ENCODE results near the gene CAVIN2.

CAVIN2 gene, protein sequence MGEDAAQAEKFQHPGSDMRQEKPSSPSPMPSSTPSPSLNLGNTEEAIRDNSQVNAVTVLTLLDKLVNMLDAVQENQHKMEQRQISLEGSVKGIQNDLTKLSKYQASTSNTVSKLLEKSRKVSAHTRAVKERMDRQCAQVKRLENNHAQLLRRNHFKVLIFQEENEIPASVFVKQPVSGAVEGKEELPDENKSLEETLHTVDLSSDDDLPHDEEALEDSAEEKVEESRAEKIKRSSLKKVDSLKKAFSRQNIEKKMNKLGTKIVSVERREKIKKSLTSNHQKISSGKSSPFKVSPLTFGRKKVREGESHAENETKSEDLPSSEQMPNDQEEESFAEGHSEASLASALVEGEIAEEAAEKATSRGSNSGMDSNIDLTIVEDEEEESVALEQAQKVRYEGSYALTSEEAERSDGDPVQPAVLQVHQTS

DNA sequence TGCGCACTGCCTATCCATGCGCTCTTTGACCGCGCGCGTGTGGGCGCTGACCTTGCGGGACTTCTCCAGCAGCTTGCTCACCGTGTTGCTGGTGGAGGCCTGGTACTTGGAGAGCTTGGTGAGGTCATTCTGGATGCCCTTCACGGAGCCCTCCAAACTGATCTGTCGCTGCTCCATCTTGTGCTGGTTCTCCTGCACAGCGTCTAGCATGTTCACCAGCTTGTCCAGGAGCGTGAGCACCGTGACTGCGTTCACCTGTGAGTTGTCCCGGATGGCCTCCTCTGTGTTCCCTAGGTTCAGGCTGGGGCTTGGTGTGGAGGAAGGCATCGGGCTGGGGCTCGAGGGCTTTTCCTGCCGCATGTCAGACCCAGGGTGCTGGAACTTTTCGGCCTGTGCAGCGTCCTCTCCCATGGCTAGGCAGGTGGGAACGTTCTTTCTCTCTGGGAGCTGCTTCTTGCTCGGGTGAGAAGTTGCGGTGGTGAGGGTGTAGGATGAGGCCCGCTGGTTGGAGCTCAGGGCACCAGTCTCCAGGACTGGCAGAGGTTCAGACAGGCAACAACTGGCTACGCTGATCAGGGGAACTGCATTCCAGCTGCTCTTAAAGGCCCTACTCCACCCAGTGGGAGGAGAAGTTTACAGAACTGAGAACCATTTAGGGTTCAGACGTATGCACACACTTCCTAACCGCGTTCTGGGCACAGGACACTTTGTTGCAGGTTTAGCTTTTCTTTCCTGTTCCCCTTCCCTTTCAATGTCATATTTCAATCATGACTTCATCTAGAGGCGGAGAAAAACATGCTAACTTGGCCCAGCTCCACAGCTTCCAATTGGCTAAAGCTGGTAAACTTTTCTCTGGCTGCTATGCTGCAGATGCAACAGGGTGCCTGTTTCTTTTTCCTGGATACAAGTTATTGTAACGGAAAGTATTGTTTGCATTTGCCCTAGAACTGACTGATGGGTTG, at the start of gene CAVIN2:
Gene CAVIN2, minus strand, starts transcription at position 574 of the 962 bp plus-strand sequence. Its CDS starts 163 bp downstream, at position 411.
- DNase-seq (ENCODE audit: low read depth, low spot score): no peak

DNA sequence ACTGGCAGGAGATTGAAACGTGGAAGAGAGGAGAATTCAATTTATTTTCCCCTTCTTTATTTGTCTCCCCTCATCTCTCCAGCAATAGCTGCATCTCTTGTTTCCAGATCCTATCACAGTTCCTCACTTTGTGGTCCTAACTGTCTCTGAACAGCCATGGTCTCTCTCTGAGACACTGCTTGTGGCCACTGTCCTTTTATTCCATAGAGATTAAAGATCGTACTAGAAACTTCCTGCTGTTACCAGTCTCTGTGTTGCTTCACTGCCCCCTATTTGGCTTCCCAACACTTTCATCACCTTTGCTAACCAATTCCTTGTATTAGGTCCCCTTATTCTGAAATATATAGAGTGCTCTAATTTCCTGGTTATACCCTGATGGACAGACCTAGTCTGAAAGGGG, 48.9 kb upstream of the CAVIN2 start:
- DNase-seq (ENCODE audit: low read depth, low spot score): no peak

DNA sequence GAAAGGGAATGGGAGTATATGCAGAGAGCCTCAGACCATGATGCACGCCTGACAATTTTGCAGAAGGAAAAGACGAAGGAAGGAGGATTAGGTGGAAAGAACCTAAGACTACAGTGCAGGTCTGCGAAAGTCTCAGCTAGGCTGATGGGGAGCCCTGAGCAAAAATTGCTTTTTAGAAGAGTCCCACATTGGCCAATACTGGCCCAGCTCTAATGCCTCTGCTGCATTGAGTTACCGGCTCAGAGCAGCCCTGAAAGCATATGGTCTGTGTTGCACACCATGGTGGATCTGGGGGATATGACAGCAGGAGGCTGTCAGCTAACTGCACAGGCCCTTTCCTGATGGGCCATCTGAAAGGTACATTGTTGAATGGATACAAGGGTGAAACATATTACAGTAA, 48.3 kb upstream of the CAVIN2 start:
- DNase-seq (ENCODE audit: low read depth, low spot score): no peak

DNA sequence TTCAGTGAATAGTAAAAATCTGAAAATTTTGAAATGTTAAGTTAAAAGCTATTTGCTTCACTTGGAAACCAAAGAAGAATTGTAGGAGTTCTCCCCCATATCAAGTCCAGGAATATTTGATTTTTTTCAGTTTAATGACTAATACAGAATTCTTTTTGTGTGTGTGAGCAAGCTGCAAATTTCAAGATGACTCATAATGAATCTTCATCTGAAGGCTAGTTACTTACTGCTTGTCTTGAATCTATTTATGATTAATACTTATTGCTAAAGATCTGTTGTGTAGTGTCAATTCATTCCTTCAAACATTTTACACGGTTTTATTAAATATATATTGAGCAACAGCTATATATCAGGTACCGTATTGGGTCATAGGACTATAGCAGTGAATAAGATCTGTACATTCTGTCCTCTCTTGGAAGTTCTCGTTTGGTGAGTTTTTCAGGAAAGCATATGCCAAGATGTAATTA, 47.8 kb upstream of the CAVIN2 start:
- DNase-seq (ENCODE audit: low read depth, low spot score): no peak

DNA sequence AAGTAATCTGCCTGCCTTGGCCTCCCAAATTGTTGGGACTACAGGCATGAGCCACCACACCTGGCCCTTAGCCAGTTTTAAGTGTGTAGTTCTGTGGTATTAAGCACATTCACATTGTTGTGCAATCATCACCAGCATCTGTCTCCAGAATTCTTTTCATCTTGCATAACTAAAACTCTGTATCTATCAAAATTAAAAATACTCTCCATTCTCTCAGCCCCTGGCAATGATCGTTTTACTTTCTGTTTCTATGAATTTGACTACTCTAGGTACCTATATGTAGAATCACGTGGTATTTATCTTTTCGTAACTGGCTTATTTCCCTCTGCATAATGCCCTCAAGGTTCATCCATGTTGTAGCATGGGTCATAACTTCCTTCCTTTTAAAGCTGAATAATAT, 45.5 kb upstream of the CAVIN2 start:
- DNase-seq (ENCODE audit: low read depth, low spot score): no peak

DNA sequence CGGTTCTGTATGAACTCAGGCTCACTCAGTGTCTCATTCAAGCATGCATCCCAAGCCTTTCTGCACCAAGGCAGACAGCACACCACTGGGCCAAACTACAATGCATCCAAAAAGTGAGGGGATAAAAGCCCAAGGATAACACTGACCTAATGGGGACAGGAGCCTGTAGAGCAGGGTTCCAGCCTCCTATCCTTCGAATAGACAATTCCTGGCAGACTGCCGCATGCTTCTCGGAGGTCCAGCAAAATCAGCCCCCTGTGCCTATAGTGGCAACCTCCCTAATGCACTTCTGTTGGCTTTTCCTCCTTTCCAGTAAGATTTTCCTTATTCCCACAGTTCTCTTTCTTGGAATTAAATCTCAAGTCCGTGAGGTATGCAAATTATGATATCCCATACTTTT, 44.8 kb upstream of the CAVIN2 start:
- no peak for DNase-seq (ENCODE audit: low read depth, low spot score)

DNA sequence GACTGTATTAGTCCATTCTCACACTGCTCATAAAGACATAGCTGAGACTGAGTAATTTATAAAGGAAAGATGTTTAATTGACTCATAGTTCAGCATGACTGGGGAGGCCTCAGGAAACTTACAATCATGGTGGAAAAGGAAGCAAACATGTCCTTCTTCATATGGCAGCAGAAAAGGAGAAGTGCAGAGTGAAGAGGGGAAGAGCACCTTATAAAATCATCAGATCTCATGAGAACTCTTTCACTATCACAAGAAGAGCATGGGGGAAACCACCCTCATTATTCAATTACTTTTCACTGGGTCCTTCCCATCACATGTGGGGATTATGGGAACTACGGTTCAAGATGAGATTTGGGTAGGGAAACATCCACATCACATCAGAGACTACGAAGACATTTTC, 43.0 kb upstream of the CAVIN2 start:
- DNase-seq (ENCODE audit: low read depth, low spot score): no peak

DNA sequence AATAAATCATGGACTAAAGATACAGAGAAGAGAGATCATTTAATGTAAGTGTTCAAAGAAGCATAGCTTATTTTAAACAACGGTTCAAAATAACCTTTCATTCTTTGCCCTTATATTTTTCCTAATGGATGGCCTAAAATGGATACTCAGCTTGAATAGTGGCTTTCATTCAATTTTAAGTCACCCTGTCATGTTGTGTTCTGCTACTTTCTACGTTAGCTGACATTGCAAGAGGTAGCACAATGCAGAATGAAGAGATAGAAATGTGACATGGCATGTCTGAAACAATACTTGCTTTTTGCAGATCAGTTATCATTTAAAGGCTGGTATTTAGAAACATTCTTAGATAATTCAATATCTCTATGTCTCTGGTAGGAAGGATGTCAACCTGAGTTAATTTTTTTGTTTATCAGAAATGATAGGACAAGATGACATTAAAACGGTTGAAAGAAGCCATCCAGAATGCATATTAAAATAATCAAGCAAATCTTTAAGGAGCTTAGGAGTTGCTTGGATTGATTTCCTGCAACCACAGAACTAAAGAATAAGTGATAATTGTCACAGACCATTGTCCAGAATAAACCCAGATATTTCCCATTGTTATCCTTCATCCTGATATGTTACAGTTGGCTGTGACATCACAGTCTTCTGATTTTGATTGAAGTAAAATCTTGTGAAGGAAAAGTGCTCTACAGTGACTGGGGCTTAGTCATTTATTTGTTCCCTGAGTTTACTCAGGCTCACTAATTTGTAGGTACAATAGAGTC, 41.7 kb upstream of the CAVIN2 start:
- no peak for DNase-seq (ENCODE audit: low read depth, low spot score)

DNA sequence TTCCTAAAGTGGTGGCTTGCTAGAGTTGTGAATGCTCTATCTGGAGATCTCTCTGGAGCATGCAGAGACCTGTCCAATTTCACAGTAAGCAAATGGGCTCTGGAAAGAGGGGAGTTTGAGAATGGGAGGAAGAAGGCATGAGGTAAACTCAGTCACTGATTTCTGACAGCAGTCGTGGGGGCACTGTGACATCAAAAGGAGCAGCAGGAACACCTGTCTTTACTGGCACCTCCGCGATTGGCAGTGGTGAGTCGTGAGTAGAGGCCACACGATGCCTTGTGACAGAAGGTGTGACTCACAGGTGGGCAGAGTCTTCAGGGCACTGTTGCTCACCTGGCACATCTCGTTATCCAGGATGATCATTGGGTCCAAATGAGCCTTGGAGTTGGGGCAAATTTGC, 38.8 kb upstream of the CAVIN2 start:
- no peak for DNase-seq (ENCODE audit: low read depth, low spot score)

DNA sequence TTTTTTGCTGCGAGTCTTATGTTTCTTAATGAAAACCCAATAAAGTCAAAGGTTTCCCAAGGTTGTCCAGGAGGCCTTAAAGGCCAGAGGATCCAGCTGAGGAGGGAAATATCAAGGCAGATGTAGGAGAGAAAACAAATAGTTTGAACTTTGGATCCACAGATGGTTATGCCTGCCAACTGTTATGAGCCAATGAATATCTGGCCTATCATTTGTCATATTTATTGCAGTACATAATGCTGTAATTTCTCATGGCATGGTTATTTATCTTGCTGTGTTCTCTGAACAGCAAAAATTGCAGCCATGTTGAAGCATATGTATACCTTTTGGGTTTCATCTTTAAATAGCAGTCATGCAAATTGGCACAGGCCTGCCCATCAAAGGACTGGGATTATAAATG, 38.2 kb upstream of the CAVIN2 start:
- DNase-seq (ENCODE audit: low read depth, low spot score): no peak

DNA sequence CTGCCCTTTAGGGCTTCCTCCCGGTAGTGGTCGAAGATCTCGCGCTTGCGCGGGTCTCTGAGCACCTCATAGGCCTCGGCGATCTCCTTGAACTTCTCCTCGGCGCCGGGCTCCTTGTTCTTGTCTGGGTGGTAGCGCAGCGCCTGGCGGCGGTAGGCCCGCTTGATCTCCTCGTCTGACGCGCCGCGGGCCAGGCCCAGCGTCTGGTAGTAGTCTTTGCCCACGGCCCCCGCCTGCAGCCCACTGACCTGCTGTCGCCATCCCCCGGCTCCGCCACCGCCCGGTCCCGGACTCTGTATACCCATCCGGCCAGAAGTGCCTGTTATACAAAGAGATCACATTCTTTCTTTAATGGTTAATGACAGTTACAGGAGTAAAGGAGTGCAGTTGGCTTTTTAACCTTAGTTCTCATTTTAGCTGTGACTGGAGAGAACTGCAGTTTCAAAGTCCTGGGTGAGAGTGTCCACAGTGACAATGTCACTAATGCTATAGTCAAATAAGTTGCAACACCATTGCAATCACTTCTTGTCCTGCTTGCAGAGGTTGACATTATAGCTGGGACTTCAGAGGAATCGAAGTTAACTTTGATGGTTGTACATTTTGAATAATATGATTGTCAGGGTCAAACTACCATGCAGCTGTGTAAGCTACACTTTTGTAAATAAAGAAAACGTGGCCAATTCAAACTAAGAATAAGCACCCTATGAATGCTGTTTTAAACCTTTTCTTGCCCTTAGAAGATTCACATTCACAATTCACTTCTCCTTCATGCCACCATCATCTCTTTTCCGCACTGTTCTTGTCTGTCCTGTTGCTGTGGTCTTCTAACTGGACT, 35.3 kb upstream of the CAVIN2 start:
- no peak for DNase-seq (ENCODE audit: low read depth, low spot score)

DNA sequence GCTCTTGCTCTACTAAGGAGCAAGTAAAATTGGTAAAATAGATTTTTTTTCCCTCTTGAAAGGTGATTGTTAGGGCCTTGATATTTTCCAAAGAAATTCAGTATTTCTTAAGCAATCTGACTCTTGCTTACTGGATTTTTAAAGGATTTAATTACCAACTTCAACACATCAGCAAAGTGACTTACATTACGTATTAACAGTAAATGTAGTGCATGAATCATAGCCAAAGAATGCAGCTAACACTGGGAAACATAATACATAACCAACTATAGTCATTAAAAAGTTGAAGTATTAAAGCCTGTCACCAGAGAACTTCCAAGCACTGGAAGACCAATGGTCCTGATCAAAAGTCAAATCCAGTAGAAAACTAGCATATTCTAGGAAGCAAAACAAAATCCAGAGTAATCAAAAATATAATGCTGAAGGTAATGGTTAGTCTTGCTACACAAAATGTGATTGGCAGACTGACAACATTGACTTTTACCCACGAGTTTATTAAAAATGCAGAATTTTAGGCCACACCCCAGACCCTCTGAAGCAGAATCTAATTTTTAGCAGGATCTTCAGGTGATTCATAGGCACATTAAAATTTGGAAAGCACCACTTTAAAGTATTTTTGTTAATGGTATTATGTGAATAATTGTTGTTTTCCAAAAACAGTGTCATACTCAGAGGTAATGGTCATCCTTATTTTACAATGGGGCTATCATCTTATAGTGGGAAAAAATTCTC, 31.8 kb upstream of the CAVIN2 start:
- no peak for DNase-seq (ENCODE audit: low read depth, low spot score)

DNA sequence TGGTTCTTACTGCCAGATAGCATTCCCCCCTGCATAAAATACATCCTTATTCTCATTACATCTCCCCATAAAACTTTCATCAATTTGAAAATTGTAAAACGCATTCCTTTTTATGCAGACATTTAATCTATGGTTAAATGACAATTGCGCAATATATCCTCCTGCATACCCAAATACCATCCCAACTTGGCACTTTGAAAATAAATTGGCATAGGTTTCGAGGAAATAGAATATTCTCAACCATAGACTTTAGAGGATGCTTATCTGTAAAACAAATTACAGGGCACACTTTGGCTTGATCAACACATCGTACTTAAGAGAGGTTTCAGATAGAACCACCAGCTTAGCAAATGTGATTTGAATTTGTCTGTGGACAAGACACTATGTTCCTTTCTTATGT, 31.0 kb upstream of the CAVIN2 start:
- DNase-seq (ENCODE audit: low read depth, low spot score): no peak

DNA sequence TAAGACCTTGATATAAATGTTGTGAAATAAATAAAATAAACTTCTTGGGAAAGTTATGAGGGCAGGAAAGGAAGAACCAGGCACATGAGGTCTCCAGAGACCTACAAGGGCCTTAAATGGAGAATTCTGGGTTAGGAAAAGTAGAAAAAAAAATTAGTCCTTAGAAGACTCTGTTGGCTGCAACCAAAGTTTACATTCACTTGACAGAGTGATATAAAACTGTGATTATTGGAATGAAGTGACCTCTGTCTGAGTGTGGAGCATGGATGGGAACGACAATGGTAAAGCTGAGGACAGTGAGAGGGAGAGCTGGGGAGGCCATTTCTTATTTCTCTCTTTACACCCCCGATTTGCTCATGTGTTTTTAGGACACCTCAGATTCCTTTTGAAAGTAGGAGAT, 29.0 kb upstream of the CAVIN2 start:
- DNase-seq (ENCODE audit: low read depth, low spot score): no peak

DNA sequence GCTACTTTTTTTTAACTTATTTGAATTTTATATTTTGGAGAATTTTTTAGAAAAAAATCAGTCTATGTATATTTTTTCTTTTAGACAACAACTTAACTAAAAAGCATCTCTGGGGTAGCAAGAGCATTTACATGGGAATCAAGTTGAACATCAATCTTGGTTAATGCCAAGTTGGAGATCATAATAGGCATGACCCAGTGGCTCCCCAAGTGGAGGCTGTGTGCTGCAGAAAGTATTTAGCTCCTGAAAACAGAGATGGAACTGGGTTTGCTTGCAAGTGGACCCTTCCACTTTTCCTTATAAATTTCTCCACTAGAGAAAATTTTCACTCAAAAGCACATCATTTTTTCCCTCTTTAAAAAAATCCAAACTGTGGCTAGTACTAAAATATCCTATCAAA, 23.9 kb upstream of the CAVIN2 start:
- no peak for DNase-seq (ENCODE audit: low read depth, low spot score)

DNA sequence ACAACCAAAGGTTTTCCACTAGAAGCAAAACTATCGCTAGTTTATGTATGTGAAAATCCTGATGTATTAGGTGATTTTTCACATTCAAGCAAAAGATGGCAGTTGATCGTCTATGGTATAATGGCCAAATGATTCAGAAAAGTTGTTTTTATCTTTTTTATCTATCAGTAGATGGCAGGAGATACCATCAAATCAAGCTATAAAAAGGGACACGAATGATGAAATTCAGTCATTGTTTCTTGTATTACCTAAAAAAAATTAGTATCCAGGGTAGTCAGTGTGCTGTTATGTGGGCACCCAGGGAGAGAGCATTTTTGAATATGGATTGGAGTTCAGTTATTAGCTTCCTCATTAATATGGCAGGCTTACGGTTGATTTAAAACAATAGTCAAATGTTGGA, 22.9 kb upstream of the CAVIN2 start:
- no peak for DNase-seq (ENCODE audit: low read depth, low spot score)

DNA sequence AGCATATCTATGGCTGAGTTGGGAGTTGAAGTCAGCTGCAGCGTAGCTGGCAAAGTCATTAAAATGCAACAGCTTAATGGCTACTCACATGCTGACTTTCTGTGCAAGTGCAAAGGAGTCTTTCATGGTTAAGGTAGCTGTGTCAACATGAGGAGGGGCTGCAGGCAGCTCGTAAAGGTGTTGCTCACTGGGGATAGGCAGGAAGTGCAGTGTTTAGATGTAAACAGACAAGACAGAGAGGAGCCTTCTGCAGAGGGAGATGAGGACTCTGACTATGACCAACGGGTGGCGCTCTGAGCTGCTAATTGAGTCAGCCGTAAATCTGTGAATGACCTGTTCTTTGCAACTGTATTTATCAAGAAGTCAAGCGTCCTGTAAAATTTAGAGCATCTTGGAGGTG, 22.3 kb upstream of the CAVIN2 start:
- DNase-seq (ENCODE audit: low read depth, low spot score): no peak

DNA sequence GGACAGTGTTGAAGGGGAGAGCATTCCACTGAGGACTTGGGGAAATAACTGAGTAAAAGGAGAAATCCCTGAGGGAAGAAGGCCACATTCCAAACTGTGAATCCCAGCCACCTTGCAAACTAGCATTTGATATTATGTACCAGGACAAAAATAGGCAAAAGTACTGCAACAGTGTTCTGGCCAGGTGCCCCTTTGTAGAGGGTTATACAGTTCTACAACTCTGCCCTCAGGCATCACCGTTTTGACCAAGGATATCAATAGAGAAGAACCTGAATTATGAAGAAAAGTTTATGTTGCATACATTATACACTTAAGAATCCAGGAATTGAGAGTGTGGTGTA, 20.6 kb upstream of the CAVIN2 start:
- no peak for DNase-seq (ENCODE audit: low read depth, low spot score)

DNA sequence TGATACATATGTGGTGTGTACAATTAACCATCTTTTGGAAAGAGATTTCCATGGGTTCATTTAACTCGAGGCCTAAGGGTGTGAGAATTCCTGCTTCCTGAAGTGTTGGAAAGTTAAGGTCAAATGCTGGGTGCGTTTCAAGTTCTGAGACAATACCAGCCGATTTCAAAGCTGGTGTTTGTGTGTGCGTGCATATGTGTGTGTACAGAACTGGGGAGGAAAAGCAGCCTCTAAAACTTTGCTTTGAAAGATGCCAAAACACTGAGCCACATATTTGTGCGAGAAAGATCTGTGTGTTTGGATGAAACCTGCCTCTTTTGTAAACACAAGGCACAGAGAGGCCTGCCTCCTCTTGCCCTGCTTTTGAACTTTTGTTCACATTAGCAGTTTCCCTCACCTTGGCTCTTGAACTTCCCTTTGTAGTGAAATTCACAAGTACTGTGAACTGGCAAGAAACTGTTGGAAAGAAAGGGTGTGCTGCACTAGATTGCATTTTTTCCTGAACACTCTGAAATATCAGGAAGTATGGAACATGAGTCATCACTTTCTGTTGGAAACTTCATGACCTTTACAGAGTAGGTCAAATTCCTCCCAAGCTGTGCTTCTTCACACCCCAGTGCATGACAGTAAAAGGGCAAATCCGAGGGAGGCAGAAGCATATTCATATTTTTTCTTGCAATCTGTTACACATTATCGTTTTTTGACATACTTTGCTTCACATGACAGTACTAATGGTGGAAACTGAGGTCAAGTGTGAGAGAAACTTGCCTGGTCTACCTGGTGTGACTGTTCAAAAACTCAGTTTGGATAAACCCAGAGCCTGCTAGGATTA, 20.0 kb upstream of the CAVIN2 start:
- DNase-seq (ENCODE audit: low read depth, low spot score): no peak

Measured in activated CD4-positive, CD25-positive, alpha-beta regulatory T cell treated with anti-CD3 and anti-CD28 coated beads, Interleukin-2, amount 50 U/mL, for 16 hours (primary cell).